K562 (cell line): Measurements from ENCODE around the gene CEP20. TPM values are rescaled to one million over a fixed set of nuclear protein-coding genes. Genes with fewer than 3 reads are reported as not detected.

ENCODE experiments used
- HNRNPUL1 ChIP-seq: fragments of 200-400 bp; formaldehyde crosslinking; IDR thresholded peaks from 2 replicates; pipeline ENCODE4 v1.6.1; 2017; ENCODE audit warnings: low read length
- IFI16 ChIP-seq: fragments of 250-450 bp; sonication (Bioruptor Pico); IDR thresholded peaks from 2 replicates; pipeline ENCODE4 v2.1.2; 2022; ENCODE audit warnings: mild to moderate bottlenecking, inconsistent platforms
- KAT7 ChIP-seq: sonication (generic); formaldehyde crosslinking; IDR thresholded peaks from 2 replicates; pipeline ENCODE4 v1.8.0; 2022; ENCODE audit warnings: missing genetic modification reagents, mild to moderate bottlenecking, borderline replicate concordance
- MITF ChIP-seq: IDR thresholded peaks from 2 replicates; pipeline ENCODE4 v1.6.1; 2014; ENCODE audit warnings: antibody characterized with exemption
- NR2C2 ChIP-seq, 2 experiments: fragments of 200-800 bp in 1 of 2; sonication (Bioruptor generic) in 1 of 2; sonication (generic) in 1 of 2; formaldehyde crosslinking in 1 of 2; IDR thresholded peaks; 2 replicates each; pipeline versions ENCODE4 v1.6.1 to v1.8.0; 2016 to 2022; ENCODE audit warnings: mild to moderate bottlenecking in 1 of 2, missing compliant biosample characterization in 1 of 2, missing genetic modification characterization in 1 of 2, missing genetic modification reagents in 1 of 2
- RBM34 ChIP-seq: fragments of 200-400 bp; formaldehyde crosslinking; IDR thresholded peaks from 2 replicates; pipeline ENCODE4 v1.6.1; 2018; ENCODE audit warnings: low read length, borderline replicate concordance; ENCODE audit not compliant: insufficient read depth
- SOX6 ChIP-seq: fragments of 450-650 bp; IDR thresholded peaks from 2 replicates; pipeline ENCODE4 v1.6.1; 2014; ENCODE audit warnings: mild to moderate bottlenecking
- SUPT5H ChIP-seq: fragments of 450-650 bp; IDR thresholded peaks from 2 replicates; pipeline ENCODE4 v1.6.1; 2016
- ZBTB43 ChIP-seq: sonication (generic); formaldehyde crosslinking; IDR thresholded peaks from 2 replicates; pipeline ENCODE4 v1.8.0; 2023; ENCODE audit warnings: mild to moderate bottlenecking, missing genetic modification reagents
- ZC3H8 ChIP-seq: fragments of 450-650 bp; IDR thresholded peaks from 2 replicates; pipeline ENCODE4 v1.6.1; 2017
- ZFP1 ChIP-seq: fragments of 450-650 bp; formaldehyde crosslinking; IDR thresholded peaks from 2 replicates; pipeline ENCODE4 v1.4.0; 2020; ENCODE audit warnings: mild to moderate bottlenecking, mixed read lengths
- ZNF318 ChIP-seq, 2 experiments: fragments of 450-650 bp; IDR thresholded peaks; 2 replicates each; pipeline ENCODE4 v1.6.1; 2016; ENCODE audit warnings: mild to moderate bottlenecking in 2 of 2, borderline replicate concordance in 1 of 2, low read depth in 1 of 2, moderate library complexity in 1 of 2
- ZNF740 ChIP-seq, 3 experiments: fragments of 200-800 bp in 1 of 3; sonication (Bioruptor generic) in 1 of 3; sonication (generic) in 1 of 3; formaldehyde crosslinking in 1 of 3; IDR thresholded peaks; 2 replicates each; pipeline versions ENCODE4 v1.6.1 to v1.8.0; 2016 to 2022; ENCODE audit warnings: mild to moderate bottlenecking in 2 of 3, missing compliant biosample characterization in 2 of 3, missing genetic modification characterization in 2 of 3, missing genetic modification reagents in 1 of 3
- polyA plus RNA-seq, 8 experiments: library from polyadenylated mRNA; depleted of rRNA in 4 of 8; stranded (reverse) in 5 of 8; unstranded in 3 of 8; fragments of >200 nt; fragmentation: Nextera tagmentation in 2 of 8; fragmentation: Illumina TruSeq in 1 of 8; extraction: Ambion mirVana in 2 of 8; extraction: Trizol in 1 of 8; gene quantifications; 2 replicates each; pipeline versions ENCODE4 v1.2.1 to v1.2.3, GENCODE V29; 2011 to 2014; ENCODE audit warnings: inconsistent platforms in 1 of 8, missing spikeins in 1 of 8
- total RNA-seq, 7 experiments: library from RNA; depleted of rRNA in 6 of 7; stranded (reverse); fragments of >200 nt in 6 of 7; fragmentation: Illumina TruSeq in 2 of 7; extraction: Trizol in 2 of 7; gene quantifications; 2 replicates each; pipeline versions ENCODE4 v1.2.1 to v1.2.3, GENCODE V29; 2011 to 2021; ENCODE audit warnings: low replicate concordance in 1 of 7
- TF ChIP-seq, protein P1 (sequence below): fragments of 250-450 bp; sonication (Bioruptor Pico); IDR thresholded peaks from 2 replicates; pipeline ENCODE4 v1.4.0; 2020; ENCODE audit warnings: borderline replicate concordance

Gene CEP20
- total and polyA plus RNA-seq, 9 of the 15 experiments (the other 6 are each of a cell fraction or from before 2014, with no cell fraction given), result 41.3 to 150 (median 104) TPM

- no peak for TF ChIP-seq ZBTB43
- no peak for TF ChIP-seq SOX6
- no peak for TF ChIP-seq SUPT5H
- TF ChIP-seq KAT7 (CRISPR knock-in tag), result no peak
- TF ChIP-seq RBM34, result no peak
- TF ChIP-seq, protein P1, sequence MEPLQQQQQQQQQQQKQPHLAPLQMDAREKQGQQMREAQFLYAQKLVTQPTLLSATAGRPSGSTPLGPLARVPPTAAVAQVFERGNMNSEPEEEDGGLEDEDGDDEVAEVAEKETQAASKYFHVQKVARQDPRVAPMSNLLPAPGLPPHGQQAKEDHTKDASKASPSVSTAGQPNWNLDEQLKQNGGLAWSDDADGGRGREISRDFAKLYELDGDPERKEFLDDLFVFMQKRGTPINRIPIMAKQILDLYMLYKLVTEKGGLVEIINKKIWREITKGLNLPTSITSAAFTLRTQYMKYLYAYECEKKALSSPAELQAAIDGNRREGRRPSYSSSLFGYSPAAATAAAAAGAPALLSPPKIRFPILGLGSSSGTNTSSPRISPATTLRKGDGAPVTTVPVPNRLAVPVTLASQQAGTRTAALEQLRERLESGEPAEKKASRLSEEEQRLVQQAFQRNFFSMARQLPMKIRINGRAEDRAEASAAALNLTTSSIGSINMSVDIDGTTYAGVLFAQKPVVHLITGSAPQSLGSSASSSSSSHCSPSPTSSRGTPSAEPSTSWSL (CRISPR knock-in tag), result no peak
- TF ChIP-seq IFI16 (CRISPR knock-in tag), result no peak
- no peak for TF ChIP-seq ZFP1 (CRISPR knock-in tag)
- no peak for TF ChIP-seq HNRNPUL1
- TF ChIP-seq ZNF318 (IDR thresholded peaks at IDR 0.05; ENCODE audit: borderline replicate concordance in 1 of 2, low read depth in 1 of 2), result no peak
- TF ChIP-seq ZC3H8, result no peak
- TF ChIP-seq MITF, result no peak
- no peak for TF ChIP-seq NR2C2 (CRISPR knock-in tag; IDR thresholded peaks at IDR 0.05)
- TF ChIP-seq NR2C2 (tag; IDR thresholded peaks at IDR 0.05), result peak; percentile 48
- TF ChIP-seq ZNF740 (CRISPR knock-in tag; IDR thresholded peaks at IDR 0.05), result no peak
- no peak for TF ChIP-seq ZNF740 (tag; IDR thresholded peaks at IDR 0.05)
Observed at GRCh38 chr16:15897834-15898254, 9.4 kb upstream of the CEP20 start (continued).
